HG03039 (cell line): Measurements from ENCODE around the gene FBN2.

Experiments used
- ATAC-seq: cut with Tn5 transposase; IDR thresholded peaks from one replicate; pipeline ENCODE4 v1.9.1; 2021; ENCODE audit warnings: mild to moderate bottlenecking, moderate library complexity; ENCODE audit not compliant: unreplicated experiment

Gene FBN2

GRCh38 chr5:128213340-128213739 lies 324.7 kb downstream of the FBN2 start:
- ATAC-seq = no peak

GRCh38 chr5:128212191-128212806 lies 325.7 kb downstream of the FBN2 start:
- ATAC-seq = no peak

GRCh38 chr5:128208436-128208835 lies 329.6 kb downstream of the FBN2 start:
- no peak for ATAC-seq
